Peyer's patch (tissue), 4 donors: ENCODE results near the gene ULK2. TPM values are rescaled to one million over a fixed set of nuclear protein-coding genes. Genes with fewer than 3 reads are reported as not detected.
A peak's percentile ranks its signal among the peaks of the same experiment; 100 is the strongest.

Source experiments
- DNase-seq, 3 donors: peaks; one replicate each; pipeline ENCODE4 v3.0.0-alpha.2; 2017 to 2019
- H3K27ac ChIP-seq, 4 donors: fragments of 200-600 bp; sonication (generic); one replicate each; pipeline ENCODE4 v1.5.1; 2016 to 2019
- H3K27me3 ChIP-seq, 2 donors: fragments of 200-600 bp; sonication (generic); one replicate each; pipeline ENCODE4 v1.5.1; 2019
- H3K36me3 ChIP-seq, 3 donors: fragments of 200-600 bp; sonication (generic); one replicate each; pipeline ENCODE4 v1.5.1; 2016 to 2019
- H3K4me1 ChIP-seq, 4 donors: fragments of 200-600 bp; sonication (generic); one replicate each; pipeline ENCODE4 v1.5.1; 2016 to 2019
- H3K4me3 ChIP-seq, 4 donors: fragments of 200-600 bp; sonication (generic); 1 replicate in 3 of 4; 2 replicates in 1 of 4; pipeline ENCODE4 v1.5.1; 2016 to 2019; ENCODE audit warnings: mild to moderate bottlenecking in 1 of 4
- H3K9me3 ChIP-seq, 4 donors: fragments of 200-600 bp; sonication (generic); one replicate each; pipeline ENCODE4 v1.5.1; 2016 to 2019; ENCODE audit warnings: mild to moderate bottlenecking in 1 of 4
- POLR2A ChIP-seq, 2 donors: fragments of 450-650 bp; IDR thresholded peaks; one replicate each; pipeline ENCODE4 v1.5.1; 2017; ENCODE audit warnings: antibody characterized with exemption in 2 of 2, mild to moderate bottlenecking in 2 of 2, moderate library complexity in 2 of 2
- total RNA-seq, 4 donors: library from RNA; depleted of rRNA; stranded (reverse); fragments of >200 nt; gene quantifications; one replicate each; pipeline ENCODE4 v1.1.0, GENCODE V29; 2016
- TF ChIP-seq, protein P1 (sequence below), 6 experiments: fragments of 450-650 bp in 4 of 6; fragments of 200-600 bp in 2 of 6; sonication (generic) in 1 of 6; IDR thresholded peaks; one replicate each; pipeline ENCODE4 v1.5.1; 2017 to 2019; ENCODE audit warnings: antibody characterized with exemption in 6 of 6, mild to moderate bottlenecking in 3 of 6, moderate library complexity in 1 of 6

Gene ULK2
- total RNA-seq, 4 donors from 2014 or later, result 2.8 to 8.8 (median 5.3) TPM

DNA sequence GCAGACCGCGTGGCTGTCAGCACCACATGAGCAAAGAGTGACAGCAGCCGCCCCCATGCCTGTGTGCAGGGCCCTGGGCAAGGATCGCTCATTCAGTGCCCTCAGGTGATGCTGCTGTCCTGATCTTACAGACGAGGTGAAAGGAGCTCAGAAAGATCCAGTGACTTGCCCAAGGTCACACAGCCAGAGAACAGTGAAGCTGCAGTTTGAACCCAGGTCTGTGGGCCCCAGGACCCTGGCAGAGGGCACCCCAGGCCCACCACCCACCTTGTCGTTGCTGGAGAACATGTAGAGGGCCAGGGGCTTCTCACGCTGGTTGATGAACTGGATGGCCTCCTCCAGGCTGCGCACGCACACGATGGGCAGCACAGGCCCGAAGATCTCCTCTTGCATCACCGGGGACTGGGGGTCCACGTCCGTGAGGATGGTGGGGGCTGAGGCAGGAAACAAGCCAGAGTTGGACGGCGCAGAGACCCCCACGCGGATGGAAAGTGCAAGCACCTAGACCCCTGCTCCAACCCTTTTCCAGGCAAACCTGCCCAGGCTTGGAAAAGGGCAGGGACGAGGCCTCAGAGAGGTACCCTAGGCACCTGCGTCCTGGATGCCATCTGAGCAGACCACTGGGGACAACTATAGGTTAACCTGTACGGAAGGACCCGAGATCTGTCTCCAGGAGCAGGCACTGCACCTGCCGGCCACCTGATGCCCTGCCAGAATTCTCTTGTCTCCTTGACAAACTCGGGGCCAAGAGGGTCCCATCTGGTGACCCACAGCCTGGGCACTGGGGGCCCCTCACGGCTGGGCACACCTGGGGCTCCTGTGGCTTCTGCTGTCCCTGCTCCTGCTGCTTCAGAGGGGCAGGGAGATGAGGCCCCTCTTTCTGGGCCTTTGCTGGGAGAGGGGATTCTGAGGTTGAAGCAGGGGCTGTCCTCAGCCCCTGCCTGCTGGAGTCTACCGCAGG is 128.2 kb downstream of the ULK2 start:
- no peak for DNase-seq
- Histone ChIP-seq H3K4me3 (no peak overlapping the region), H3K4me1 (peaks cover 0 to 15% (median 0%) of the 10 kb centered on the region in 4 donors), H3K27me3 (no peaks in the 10 kb centered on the region), H3K27ac (no peak overlapping the region), H3K9me3 (no peaks in the 10 kb centered on the region), H3K36me3 (no peaks in the 10 kb centered on the region)
- TF ChIP-seq, protein P1, sequence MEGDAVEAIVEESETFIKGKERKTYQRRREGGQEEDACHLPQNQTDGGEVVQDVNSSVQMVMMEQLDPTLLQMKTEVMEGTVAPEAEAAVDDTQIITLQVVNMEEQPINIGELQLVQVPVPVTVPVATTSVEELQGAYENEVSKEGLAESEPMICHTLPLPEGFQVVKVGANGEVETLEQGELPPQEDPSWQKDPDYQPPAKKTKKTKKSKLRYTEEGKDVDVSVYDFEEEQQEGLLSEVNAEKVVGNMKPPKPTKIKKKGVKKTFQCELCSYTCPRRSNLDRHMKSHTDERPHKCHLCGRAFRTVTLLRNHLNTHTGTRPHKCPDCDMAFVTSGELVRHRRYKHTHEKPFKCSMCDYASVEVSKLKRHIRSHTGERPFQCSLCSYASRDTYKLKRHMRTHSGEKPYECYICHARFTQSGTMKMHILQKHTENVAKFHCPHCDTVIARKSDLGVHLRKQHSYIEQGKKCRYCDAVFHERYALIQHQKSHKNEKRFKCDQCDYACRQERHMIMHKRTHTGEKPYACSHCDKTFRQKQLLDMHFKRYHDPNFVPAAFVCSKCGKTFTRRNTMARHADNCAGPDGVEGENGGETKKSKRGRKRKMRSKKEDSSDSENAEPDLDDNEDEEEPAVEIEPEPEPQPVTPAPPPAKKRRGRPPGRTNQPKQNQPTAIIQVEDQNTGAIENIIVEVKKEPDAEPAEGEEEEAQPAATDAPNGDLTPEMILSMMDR (IDR thresholded peaks at IDR 0.05), result no peak
- TF ChIP-seq POLR2A (IDR thresholded peaks at IDR 0.05), result no peak

- TF ChIP-seq, protein P1 (IDR thresholded peaks at IDR 0.05), result no peak
- TF ChIP-seq POLR2A (IDR thresholded peaks at IDR 0.05), result no peak
These were observed 129.0 kb downstream of the ULK2 start for GRCh38 chr17:19738757-19739156.

GRCh38 chr17:19738073-19738449 is 129.7 kb downstream of the ULK2 start:
- Histone ChIP-seq H3K36me3 (no peaks in the 10 kb centered on the region), H3K4me3 (no peak overlapping the region)
- TF ChIP-seq, protein P1 (IDR thresholded peaks at IDR 0.05), result no peak
- no peak for TF ChIP-seq POLR2A (IDR thresholded peaks at IDR 0.05)

More at GRCh38 chr17:19738757-19739156, 129.0 kb downstream of the ULK2 start:
- H3K4me3 ChIP-seq, result no peak overlapping the region
- H3K36me3 ChIP-seq, result no peaks in the 10 kb centered on the region
- H3K9me3 ChIP-seq, result no peaks in the 10 kb centered on the region
- no peak for DNase-seq
- H3K4me1 ChIP-seq, result peaks cover 0 to 22% (median 0%) of the 10 kb centered on the region in 4 donors
- no peak overlapping the region for H3K27ac ChIP-seq
- H3K27me3 ChIP-seq, result no peaks in the 10 kb centered on the region

DNA sequence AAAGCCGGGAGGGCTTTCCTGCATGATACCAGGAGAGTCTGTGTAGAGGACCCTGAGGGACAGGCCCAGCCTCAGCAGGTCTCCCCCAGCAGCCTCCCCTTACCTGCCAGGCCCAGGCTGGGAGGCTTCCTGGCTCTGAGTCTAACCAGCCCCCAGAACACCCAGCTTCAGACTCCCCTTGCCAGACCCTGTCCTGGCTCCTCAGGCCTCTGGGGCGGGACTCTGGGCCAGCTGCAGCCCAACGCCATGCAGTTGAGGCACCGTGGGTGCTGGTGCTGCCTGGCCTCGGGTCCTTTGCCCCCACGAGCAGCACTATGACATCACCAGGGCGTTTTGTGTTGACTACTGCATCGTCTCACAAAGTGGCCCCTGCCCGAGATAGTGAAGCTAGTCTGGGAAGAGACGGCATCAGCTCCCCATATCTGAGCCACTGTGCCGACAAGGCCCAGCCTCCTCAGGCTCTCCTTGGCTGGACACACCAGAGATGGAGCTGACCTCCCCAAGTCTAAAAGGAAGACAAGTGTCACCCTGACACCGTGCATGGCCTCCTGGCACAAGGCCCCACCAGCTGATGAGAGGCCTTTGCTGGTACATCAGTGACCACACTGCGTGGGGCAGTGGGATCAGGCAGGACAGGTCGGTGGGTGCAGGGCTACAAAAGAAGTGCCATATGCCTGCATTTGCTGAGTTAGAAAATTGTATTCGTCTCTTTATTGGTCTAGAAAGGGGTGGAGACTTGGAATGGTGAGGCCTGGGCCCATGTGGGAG is 130.2 kb downstream of the ULK2 start:
- peaks cover 0 to 25% (median 0%) of the 10 kb centered on the region in 4 donors for H3K4me1 ChIP-seq
- no peak for DNase-seq
- H3K36me3 ChIP-seq, result no peaks in the 10 kb centered on the region
- no peak overlapping the region for H3K27ac ChIP-seq
- H3K9me3 ChIP-seq, result no peaks in the 10 kb centered on the region
- no peak for TF ChIP-seq POLR2A (IDR thresholded peaks at IDR 0.05)
- TF ChIP-seq, protein P1 (IDR thresholded peaks at IDR 0.05), result no peak
- no peaks in the 10 kb centered on the region for H3K27me3 ChIP-seq
- no peak overlapping the region for H3K4me3 ChIP-seq

More at GRCh38 chr17:19738073-19738449, 129.7 kb downstream of the ULK2 start:
- Histone ChIP-seq H3K27me3 (no peaks in the 10 kb centered on the region), H3K4me1 (peaks cover 0 to 25% (median 0%) of the 10 kb centered on the region in 4 donors), H3K9me3 (no peaks in the 10 kb centered on the region), H3K27ac (no peak overlapping the region)
- no peak for DNase-seq

DNA sequence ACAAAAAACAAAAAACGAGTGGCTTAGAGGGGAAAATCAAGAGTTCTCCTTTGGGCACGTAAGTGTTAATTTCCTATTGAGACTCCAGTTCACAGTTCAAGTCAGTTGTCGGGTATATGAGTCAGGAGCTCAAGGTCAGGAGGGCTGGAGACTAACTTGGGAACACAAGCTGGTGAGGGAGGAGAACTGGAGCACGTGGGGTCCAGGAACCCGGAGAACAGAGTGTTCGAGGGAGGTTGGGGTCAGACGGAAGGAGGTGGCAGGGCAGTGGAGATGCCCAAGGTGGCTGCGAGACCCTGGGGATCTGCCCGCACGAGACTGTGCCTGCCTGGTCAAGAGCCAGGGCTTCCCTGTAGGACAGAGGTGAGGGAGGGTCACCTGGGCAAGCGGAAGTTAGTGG is 131.7 kb downstream of the ULK2 start:
- Histone ChIP-seq H3K4me1 (peaks cover 0 to 25% (median 0%) of the 10 kb centered on the region in 4 donors), H3K27me3 (no peaks in the 10 kb centered on the region), H3K27ac (no peak overlapping the region), H3K9me3 (no peaks in the 10 kb centered on the region), H3K4me3 (no peak overlapping the region), H3K36me3 (no peaks in the 10 kb centered on the region)
- DNase-seq, result peak in 1 of 3 donors; percentile 51
- TF ChIP-seq, protein P1 (IDR thresholded peaks at IDR 0.05), result no peak
- TF ChIP-seq POLR2A (IDR thresholded peaks at IDR 0.05), result no peak
